WTC11 (cell line): ENCODE data around the gene CFAP99.

Experiments
- CREB1 ChIP-seq: sonication (generic); formaldehyde crosslinking; IDR thresholded peaks from 2 replicates; pipeline ENCODE4 v1.8.0; 2023; ENCODE audit warnings: mild to moderate bottlenecking, missing genetic modification reagents
- CTCF ChIP-seq: fragments of 200-600 bp; IDR thresholded peaks from 2 replicates; pipeline ENCODE4 v1.8.0; 2022; ENCODE audit warnings: antibody characterized with exemption
- NR2C2 ChIP-seq: sonication (generic); formaldehyde crosslinking; IDR thresholded peaks from 2 replicates; pipeline ENCODE4 v1.8.0; 2022; ENCODE audit warnings: mild to moderate bottlenecking, missing genetic modification reagents
- TP53 ChIP-seq: sonication (generic); formaldehyde crosslinking; IDR thresholded peaks from 2 replicates; pipeline ENCODE4 v1.8.1; 2023; ENCODE audit warnings: mild to moderate bottlenecking, missing genetic modification reagents

- TF ChIP-seq CTCF (no peak), CREB1 (no peak), TP53 (no peak), NR2C2 (CRISPR knock-in tag) (no peak)
Observed at GRCh38 chr4:2470791-2471190, 52.0 kb downstream of the CFAP99 start.
